Endothelial cell of umbilical vein (primary cell): ENCODE data around the gene SLX1A. TPM values are rescaled to one million over a fixed set of nuclear protein-coding genes. Genes with fewer than 3 reads are reported as not detected.
"Not testable (repeated sequence)": the region's sequence is repeated elsewhere in the genome, so short reads cannot be mapped to it uniquely, and the experiment has no call there.

Experiments used
- Bru-seq: library from RNA; stranded (reverse); fragments of 400-500 nt; gene quantifications from one replicate; lab custom pipeline; 2021; lab: Mats Ljungman, UMichigan
- BruChase-seq, 2 experiments: library from RNA; stranded (reverse); fragments of 400-500 nt; gene quantifications; one replicate each; lab custom pipeline; 2021; lab: Mats Ljungman, UMichigan
- BruUV-seq: library from RNA; stranded (reverse); fragments of 400-500 nt; replicated peaks from 2 replicates; lab custom pipeline; 2021; lab: Mats Ljungman, UMichigan
- CTCF ChIA-PET: fragments of 300-600, 350-600 bp; sonication (Branson Sonifier 250); formaldehyde crosslinking; loops from one replicate; lab custom pipeline; 2021; ENCODE audit warnings: antibody characterized with exemption, inconsistent platforms; lab: Charles Lee
- POLR2A ChIA-PET: fragments of 300-600, 350-600 bp; sonication (Branson Sonifier 250); formaldehyde crosslinking; loops from one replicate; lab custom pipeline; 2021; ENCODE audit warnings: antibody characterized with exemption, inconsistent platforms; lab: Charles Lee
- DNase-seq: peaks from one replicate; pipeline ENCODE4 v3.0.0-alpha.2; 2011; ENCODE audit warnings: low read depth, low spot score
- FAIRE-seq: peaks from 2 replicates; lab custom pipeline; 2011; peaks lifted over from hg19 to GRCh38; lab: Jason Lieb, UNC
- H2AFZ ChIP-seq: 2 replicates; pipeline ENCODE4 v1.6.0; 2012; ENCODE audit warnings: low read depth, low read length, control low read depth, inconsistent platforms
- H3K27ac ChIP-seq: 2 replicates; pipeline ENCODE4 v1.5.1; 2011; ENCODE audit warnings: low read depth, mild to moderate bottlenecking, control low read depth, low read length, moderate library complexity; ENCODE audit not compliant: insufficient read depth
- H3K27me3 ChIP-seq, 2 experiments: 2 replicates each; pipeline versions ENCODE4 v1.6.0 to v1.6.1; 2011; ENCODE audit warnings: low read length in 2 of 2, mixed read lengths in 1 of 2; ENCODE audit not compliant: control insufficient read depth in 2 of 2, insufficient read depth in 2 of 2
- H3K36me3 ChIP-seq, 2 experiments: 2 replicates in 1 of 2; 3 replicates in 1 of 2; pipeline ENCODE4 v1.5.1; 2011; ENCODE audit warnings: low read length in 2 of 2, mild to moderate bottlenecking in 1 of 2, moderate library complexity in 1 of 2; ENCODE audit not compliant: control insufficient read depth in 2 of 2, insufficient read depth in 2 of 2; ENCODE audit errors: extremely low read depth in 1 of 2
- H3K4me1 ChIP-seq: 3 replicates; pipeline ENCODE4 v1.5.1; 2011; ENCODE audit warnings: mild to moderate bottlenecking, low read length; ENCODE audit not compliant: control insufficient read depth, insufficient read depth; ENCODE audit errors: extremely low read depth
- H3K4me2 ChIP-seq: 2 replicates; pipeline ENCODE4 v1.6.1; 2011; ENCODE audit warnings: low read length, control low read depth, mixed read lengths; ENCODE audit not compliant: insufficient read depth
- H3K4me3 ChIP-seq, 3 experiments: fragments of 200-600 bp in 1 of 3; sonication (generic), shearing (Covaris generic) in 1 of 3; replicated peaks in 1 of 3; 2 replicates each; pipeline ENCODE4 v1.5.1; 2011 to 2016; ENCODE audit warnings: control low read depth in 3 of 3, low read length in 3 of 3, mild to moderate bottlenecking in 2 of 3, inconsistent platforms in 1 of 3, low read depth in 1 of 3, moderate library complexity in 1 of 3; ENCODE audit not compliant: insufficient read depth in 1 of 3
- H3K79me2 ChIP-seq: 2 replicates; pipeline ENCODE4 v1.6.0; 2012; ENCODE audit warnings: low read length, inconsistent platforms; ENCODE audit not compliant: control insufficient read depth, insufficient read depth
- H3K9ac ChIP-seq: replicated peaks from 2 replicates; pipeline ENCODE3; 2011; ENCODE audit warnings: low read length, control low read depth; ENCODE audit not compliant: insufficient read depth; ENCODE audit errors: extremely low read depth
- H3K9me1 ChIP-seq: replicated peaks from 3 replicates; pipeline ENCODE4 v1.6.0; 2011; ENCODE audit warnings: mild to moderate bottlenecking, low read length; ENCODE audit not compliant: control insufficient read depth, insufficient read depth; ENCODE audit errors: extremely low read depth
- H3K9me3 ChIP-seq: replicated peaks from 2 replicates; pipeline ENCODE4 v1.5.1; 2012; ENCODE audit warnings: low read length, inconsistent platforms; ENCODE audit not compliant: control insufficient read depth, insufficient read depth
- H4K20me1 ChIP-seq: replicated peaks from 2 replicates; pipeline ENCODE3; 2011; ENCODE audit warnings: mild to moderate bottlenecking, low read length; ENCODE audit not compliant: control insufficient read depth, insufficient read depth; ENCODE audit errors: extremely low read depth
- POLR2A ChIP-seq: IDR thresholded peaks from 2 replicates; pipeline ENCODE4 v1.6.1; 2012; ENCODE audit warnings: low read depth, mild to moderate bottlenecking, control low read depth, low read length
- dilution Hi-C: fragments of 300-500 bp; cut with MboI; formaldehyde crosslinking; loops from one replicate; pipeline ENCODE4 v1.15.0; 2019; ENCODE audit warnings: low sequenced_read_pairs; ENCODE audit not compliant: extremely low pct_ligation_motif_present
- intact Hi-C: fragments of 100-400 bp; cut with micrococcal nuclease; formaldehyde crosslinking; loops from one replicate; pipeline ENCODE4 v1.10.0; 2022
- long read RNA-seq: library from polyadenylated mRNA; stranded (forward); transcript quantifications from one replicate; pipeline ENCODE4 v2.0.0, GENCODE V29; 2021
- polyA minus RNA-seq, 3 experiments: library from RNA; depleted of rRNA, polyadenylated mRNA; stranded (reverse); fragments of >200 nt; gene quantifications; 1 replicate in 1 of 3; 2 replicates in 2 of 3; pipeline ENCODE4 v1.2.3, GENCODE V29; 2011
- polyA plus RNA-seq, 4 experiments: library from polyadenylated mRNA; depleted of rRNA in 3 of 4; stranded (reverse) in 3 of 4; unstranded in 1 of 4; fragments of >200 nt; gene quantifications; 2 replicates each; pipeline versions ENCODE4 v1.2.1 to v1.2.3, GENCODE V29; 2011 to 2012; ENCODE audit warnings: missing spikeins in 1 of 4
- total RNA-seq: library from RNA; stranded (reverse); gene quantifications from 2 replicates; pipeline ENCODE4 v1.2.3, GENCODE V29; 2021
- TF ChIP-seq, protein P1 (sequence below), 2 donors: IDR thresholded peaks; 1 replicate in 1 of 2; 2 replicates in 1 of 2; pipeline ENCODE4 v1.5.1; 2011; ENCODE audit warnings: low read length in 2 of 2, mild to moderate bottlenecking in 2 of 2, moderate library complexity in 2 of 2, control low read depth in 1 of 2, inconsistent platforms in 1 of 2, low read depth in 1 of 2; ENCODE audit not compliant: insufficient read depth in 1 of 2; ENCODE audit errors: extremely low read depth in 1 of 2

The SLX1A gene
- total RNA-seq (30.9 and 77.9 TPM in 2 replicates), polyA plus RNA-seq (28.9 and 29.8 TPM in 2 replicates), polyA minus RNA-seq (4.0 and 14.7 TPM in 2 replicates), Bru-seq, nascent RNA (percentile 27 among the genes with signal in this experiment), BruChase-seq, experiment 1, labeled RNA remaining after a 6-hour chase (percentile 32 among the genes with signal in this experiment), BruChase-seq, experiment 2, labeled RNA remaining after a 2-hour chase (percentile 43 among the genes with signal in this experiment)
- 16.9 and 32.5 TPM in 2 replicates for polyA plus RNA-seq (2011; cell fraction: cytosol; rRNA removed)
- polyA plus RNA-seq (2011; cell fraction: nucleus; rRNA removed): 49.5 and 51.6 TPM in 2 replicates
- 44.4 and 50.8 TPM in 2 replicates for polyA plus RNA-seq (2012)
- 31.2 TPM for polyA minus RNA-seq (2011; cell fraction: cytosol; rRNA and poly(A)+ RNA removed)
- 18.1 and 19.7 TPM in 2 replicates for polyA minus RNA-seq (2011; cell fraction: nucleus; rRNA and poly(A)+ RNA removed)
- long read RNA-seq, transcript SLX1A-206 (5 exons, 1,558 nt): minor isoform, 7 of 152 reads
- long read RNA-seq, transcript SLX1A-202 (5 exons, 762 nt): minor isoform, 5 of 152 reads
- long read RNA-seq, transcript SLX1A-201 (6 exons, 1,091 nt): major isoform, 125 of 152 reads
- long read RNA-seq, partial matches to known transcripts: 8 of 152 reads
- long read RNA-seq, other reads (novel, unspliced or antisense): 4 of 152 reads

- H3K9ac ChIP-seq, intact Hi-C loops, H3K9me3 ChIP-seq, H2AFZ ChIP-seq, H3K79me2 ChIP-seq, H3K4me1 ChIP-seq, H3K27me3 ChIP-seq, H3K27ac ChIP-seq, H3K9me1 ChIP-seq, BruUV-seq, POLR2A ChIA-PET, CTCF ChIA-PET, DNase-seq, dilution Hi-C loops, H3K36me3 ChIP-seq, H3K4me2 ChIP-seq, H4K20me1 ChIP-seq: not testable (repeated sequence)
- FAIRE-seq: peak; percentile 100
- H3K4me3 ChIP-seq: peak within 1 kb of the TSS in 1 of 3 experiments; percentile 28
These were observed at the start of gene SLX1A, which contains the start of gene BOLA2B for GRCh38 chr16:30193615-30194014. TSS of gene SLX1A (plus strand) at chr16:30193875. CDS start at chr16:30194085, 210 bp downstream. TSS of gene BOLA2B (minus strand) at chr16:30193666. CDS start at chr16:30193595, 71 bp downstream.

- TF ChIP-seq, protein P1, sequence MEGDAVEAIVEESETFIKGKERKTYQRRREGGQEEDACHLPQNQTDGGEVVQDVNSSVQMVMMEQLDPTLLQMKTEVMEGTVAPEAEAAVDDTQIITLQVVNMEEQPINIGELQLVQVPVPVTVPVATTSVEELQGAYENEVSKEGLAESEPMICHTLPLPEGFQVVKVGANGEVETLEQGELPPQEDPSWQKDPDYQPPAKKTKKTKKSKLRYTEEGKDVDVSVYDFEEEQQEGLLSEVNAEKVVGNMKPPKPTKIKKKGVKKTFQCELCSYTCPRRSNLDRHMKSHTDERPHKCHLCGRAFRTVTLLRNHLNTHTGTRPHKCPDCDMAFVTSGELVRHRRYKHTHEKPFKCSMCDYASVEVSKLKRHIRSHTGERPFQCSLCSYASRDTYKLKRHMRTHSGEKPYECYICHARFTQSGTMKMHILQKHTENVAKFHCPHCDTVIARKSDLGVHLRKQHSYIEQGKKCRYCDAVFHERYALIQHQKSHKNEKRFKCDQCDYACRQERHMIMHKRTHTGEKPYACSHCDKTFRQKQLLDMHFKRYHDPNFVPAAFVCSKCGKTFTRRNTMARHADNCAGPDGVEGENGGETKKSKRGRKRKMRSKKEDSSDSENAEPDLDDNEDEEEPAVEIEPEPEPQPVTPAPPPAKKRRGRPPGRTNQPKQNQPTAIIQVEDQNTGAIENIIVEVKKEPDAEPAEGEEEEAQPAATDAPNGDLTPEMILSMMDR (IDR thresholded peaks at IDR 0.05; ENCODE audit: extremely low read depth in 1 of 2, insufficient read depth in 1 of 2, low read depth in 1 of 2, low read length in 2 of 2): no peak
- no peak for TF ChIP-seq POLR2A
- FAIRE-seq (no peak), DNase-seq (no peak)
- Histone ChIP-seq H3K27ac (no peak overlapping the region), H3K9me3 (no peaks in the 10 kb centered on the region), H3K9ac (no peak overlapping the region), H3K79me2 (no peaks in the 10 kb centered on the region), H3K27me3 (no peaks in the 10 kb centered on the region), H3K36me3 (no peaks in the 10 kb centered on the region), H2AFZ (no peak overlapping the region), H3K4me1 (no peaks in the 10 kb centered on the region), H4K20me1 (no peaks in the 10 kb centered on the region), H3K4me3 (no peak overlapping the region), H3K9me1 (no peaks in the 10 kb centered on the region), H3K4me2 (no peak overlapping the region)
- ChIA-PET POLR2A (no interaction called here), CTCF (no interaction called here)
- intact Hi-C loops (no loop called here), dilution Hi-C loops (no loop called here)
- no TSS peak for BruUV-seq
These were observed 49.7 kb upstream of the SLX1A start for GRCh38 chr16:30144017-30144416.
